GM21825 (cell line): Measurements from ENCODE around the gene OBSCN.

Experiments
- ATAC-seq: cut with Tn5 transposase; IDR thresholded peaks from one replicate; pipeline ENCODE4 v1.9.1; 2021; ENCODE audit warnings: mild to moderate bottlenecking, moderate library complexity; ENCODE audit not compliant: unreplicated experiment

OBSCN gene

GRCh38 chr1:228337711-228338520 lies 130.1 kb downstream of the OBSCN start:
- ATAC-seq: no peak

GRCh38 chr1:228338521-228339051 lies 130.7 kb downstream of the OBSCN start:
- no peak for ATAC-seq

- ATAC-seq: no peak
Observed at GRCh38 chr1:228339059-228339704, 131.3 kb downstream of the OBSCN start.

DNA sequence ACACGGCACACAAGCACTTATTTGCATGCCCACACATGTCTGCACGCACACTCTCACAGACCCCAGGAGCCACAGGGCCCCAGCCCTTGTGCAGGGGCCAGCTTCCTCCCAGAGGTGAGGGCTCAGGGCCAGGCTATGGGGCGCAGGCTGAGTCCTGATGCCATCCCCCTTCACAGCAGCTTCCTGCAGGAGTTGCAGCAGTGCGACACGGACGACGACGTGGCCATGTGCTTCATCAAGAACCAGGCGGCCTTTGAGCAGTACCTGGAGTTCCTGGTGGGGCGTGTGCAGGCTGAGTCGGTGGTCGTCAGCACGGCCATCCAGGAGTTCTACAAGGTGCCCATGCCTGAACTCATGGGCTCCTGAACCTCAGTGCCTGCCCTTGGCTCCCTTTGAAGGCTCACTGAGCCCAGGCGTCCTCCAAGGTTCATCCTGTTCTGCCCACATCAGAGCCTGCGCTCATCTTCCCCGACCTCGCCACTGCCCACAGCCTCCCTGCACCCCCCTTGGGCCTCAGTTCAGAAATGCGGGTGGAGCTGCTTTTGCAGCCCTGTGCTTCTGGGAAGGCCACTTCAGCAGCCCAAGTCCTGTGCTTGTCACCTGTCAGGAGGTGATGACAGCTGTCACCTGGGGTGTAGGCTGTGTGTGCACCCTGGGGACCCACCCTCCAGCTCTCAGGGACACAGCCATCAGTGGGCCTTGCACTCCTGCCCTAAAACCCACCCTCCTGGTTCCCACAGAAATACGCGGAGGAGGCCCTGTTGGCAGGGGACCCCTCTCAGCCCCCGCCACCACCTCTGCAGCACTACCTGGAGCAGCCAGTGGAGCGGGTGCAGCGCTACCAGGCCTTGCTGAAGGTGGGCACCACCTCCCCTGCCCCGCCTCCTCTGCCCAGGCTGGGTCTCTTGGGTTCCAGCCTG lies 132.2 kb downstream of the OBSCN start:
- no peak for ATAC-seq

- ATAC-seq: no peak
Observed at GRCh38 chr1:228340686-228341449, 133.0 kb downstream of the OBSCN start.

DNA sequence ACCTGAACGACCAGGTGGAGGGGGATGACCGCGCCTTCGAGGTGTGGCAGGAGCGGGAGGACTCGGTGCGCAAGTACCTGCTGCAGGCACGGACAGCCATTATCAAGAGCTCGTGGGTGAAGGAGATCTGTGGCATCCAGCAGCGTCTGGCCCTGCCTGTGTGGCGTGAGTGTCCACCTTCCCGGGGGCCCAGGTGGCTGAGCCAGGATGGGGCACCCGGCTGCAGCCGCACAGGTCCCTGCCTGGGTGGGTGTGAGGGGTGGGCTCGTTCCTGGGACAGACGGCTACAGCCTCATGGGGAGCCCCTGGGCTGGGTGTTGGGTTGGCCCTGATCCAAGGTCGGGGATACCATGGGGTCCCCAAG lies 133.6 kb downstream of the OBSCN start:
- ATAC-seq: no peak

DNA sequence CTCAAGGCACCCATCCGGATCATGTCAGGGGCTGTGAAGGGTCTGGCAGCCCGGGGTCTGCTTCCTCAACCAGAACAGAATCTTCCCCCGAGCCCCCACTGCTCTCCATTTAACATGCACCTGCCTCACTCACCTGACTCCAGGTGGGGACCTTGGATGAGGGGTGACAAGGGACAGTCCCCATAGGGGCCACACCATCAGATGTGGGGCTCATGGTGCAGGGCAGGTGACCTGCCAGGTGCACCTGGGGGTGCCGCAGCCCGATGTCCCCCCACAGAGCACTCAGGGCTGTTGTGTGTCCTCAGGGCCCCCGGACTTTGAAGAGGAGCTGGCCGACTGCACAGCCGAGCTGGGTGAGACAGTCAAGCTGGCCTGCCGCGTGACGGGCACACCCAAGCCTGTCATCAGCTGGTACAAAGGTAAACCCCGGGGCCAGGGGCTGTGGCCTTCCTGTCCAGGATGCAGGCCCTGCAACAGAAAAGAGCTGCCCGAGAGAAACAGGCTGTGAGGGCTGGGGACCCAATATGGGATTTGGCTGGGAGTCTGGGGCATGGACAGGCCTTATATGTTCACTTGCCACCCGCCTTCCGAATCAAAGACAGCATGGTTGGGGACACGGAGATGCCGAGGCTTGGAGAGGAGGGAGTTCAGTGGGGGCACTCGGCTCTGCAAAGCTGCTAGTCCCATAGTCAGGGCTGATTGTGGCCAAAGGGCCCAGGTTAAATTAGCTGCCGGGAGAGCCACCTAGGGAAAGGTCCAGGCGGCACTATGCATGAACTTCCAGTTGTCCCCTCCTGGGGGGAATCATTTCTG lies 134.2 kb downstream of the OBSCN start:
- ATAC-seq: no peak

- no peak for ATAC-seq
Observed at GRCh38 chr1:228342627-228343190, 134.9 kb downstream of the OBSCN start.

DNA sequence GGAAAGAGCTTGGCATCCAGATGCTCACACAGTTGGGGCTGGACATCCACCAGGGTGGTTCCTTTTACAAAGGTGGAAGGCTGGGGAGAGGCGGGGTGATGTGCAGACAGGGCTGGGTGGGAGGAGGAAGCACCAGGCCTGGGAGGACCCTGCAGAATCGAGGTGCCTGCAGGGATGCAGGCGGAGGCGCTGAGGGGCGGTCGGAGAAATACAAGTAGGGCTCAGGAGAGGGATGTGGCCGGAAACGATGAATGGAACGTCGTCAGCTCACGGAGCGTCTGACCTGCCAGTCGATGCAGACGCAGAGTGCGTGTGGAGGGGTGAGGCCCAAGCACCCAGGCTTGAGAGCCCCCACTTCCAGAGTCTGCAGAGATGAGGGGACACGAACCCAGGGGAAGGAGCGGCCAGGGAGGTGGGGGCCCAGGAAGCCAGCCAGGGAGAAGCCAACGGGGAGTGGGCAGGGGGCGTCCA lies 135.4 kb downstream of the OBSCN start:
- no peak for ATAC-seq

- no peak for ATAC-seq
Observed at GRCh38 chr1:228344631-228345072, 136.8 kb downstream of the OBSCN start.

DNA sequence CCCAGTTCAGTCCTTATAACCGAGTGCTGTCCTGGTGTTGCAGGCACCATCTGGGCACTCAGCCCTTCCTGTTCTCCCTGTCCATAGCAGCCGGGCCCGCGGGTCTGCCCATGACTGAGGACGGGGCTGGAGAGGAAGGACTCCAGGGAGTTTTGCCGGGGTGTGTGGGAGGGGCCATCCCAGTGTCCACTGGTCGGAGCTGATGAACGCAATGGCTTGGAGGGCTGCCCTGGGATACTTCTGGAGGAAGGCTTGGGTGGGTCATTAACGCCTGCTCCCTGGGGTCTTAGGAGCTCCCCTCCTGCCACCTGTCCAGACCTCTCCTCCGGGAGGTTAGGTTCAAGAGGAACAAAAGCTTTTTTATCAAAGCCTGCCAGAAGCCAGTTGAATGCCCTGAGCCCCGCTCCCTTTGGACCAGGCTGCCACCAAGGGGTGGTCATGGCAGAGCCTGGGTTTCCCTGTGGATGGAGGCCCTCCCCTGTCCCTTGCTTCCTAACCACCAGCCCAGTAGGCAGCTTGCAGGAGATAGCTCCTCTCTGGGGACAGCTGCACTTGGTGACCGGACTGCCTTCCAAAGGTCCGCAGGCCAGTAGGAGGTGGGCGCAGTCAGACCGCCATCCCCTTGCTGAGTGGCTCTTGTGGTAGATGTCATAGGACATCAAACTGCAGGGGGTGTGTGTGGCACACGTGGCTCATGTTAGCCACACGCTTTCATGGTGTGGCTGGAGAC lies 137.5 kb downstream of the OBSCN start:
- no peak for ATAC-seq

DNA sequence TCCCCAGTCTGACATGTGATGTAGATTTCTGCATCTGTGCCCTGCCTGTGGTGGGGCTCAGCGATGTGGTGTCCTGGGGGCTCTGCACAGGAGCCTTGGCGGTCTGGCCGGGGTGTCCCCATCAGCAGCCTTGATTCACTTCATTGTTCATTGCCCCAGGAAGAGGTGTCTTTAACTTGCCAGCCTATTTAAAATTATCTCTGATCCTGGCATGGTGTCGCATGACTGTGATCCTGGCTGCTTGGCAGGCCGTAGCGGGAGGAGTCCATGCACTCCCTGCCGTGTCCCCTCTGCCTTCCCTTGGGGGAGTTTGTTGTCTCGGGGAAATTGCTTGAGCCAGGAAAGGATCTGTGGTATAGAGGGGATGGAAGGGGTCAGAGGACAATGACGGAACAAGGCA lies 138.9 kb downstream of the OBSCN start:
- no peak for ATAC-seq

DNA sequence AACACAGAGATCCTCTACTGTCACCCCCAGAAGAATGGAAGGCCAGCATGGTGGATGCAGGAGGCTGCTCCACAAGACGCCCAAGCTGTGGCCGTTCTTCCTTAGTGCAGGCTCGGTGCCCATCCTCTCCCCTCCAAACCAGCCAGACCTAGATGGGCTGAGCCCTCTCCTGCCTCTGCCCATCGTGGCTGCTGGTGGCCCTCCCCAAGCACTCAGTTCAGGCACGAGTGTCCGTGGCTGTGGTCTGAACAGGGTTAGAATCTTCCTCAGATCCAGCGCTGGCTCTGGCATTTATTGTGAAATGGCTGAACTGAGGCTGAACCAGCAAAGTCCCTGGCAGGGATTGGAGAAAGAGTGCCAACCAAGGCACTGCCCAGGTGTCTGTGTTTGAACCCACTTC lies 139.3 kb downstream of the OBSCN start:
- no peak for ATAC-seq

DNA sequence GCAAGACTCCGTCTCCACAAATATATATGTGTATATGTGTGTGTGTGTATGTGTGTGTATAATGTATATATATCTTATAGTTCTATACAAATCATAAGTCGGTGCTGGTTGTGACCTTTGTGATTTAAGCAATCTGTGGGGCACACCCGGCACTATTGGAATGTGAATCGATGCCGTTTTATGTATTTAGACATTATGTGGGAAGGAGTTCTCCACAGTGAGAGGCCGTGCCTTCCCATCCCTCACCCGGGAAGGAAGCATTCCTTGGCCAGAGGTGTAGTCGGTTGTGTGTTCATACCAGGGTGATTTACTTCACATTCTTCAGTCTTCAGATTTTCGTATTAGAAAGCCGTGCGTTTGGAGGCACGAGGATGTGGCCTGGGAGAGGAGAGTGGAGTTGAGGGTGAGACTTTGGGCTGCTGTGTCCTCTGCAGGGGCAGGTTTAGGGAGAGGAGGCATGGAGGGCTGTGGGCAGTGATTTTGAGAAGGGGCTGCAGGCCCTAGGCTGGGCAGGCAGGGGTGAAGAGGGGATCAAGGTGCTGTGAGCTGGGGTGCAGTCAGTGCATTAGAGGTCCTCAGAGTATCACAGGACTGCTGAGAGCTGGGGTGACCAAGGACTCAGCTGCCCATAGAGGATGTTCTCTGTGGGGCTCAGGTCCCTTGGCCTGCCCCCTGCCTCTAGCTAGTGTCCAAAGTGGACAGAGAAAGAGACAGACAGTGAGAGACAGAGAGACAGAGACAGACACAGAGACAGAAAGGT lies 141.0 kb downstream of the OBSCN start:
- ATAC-seq: no peak

DNA sequence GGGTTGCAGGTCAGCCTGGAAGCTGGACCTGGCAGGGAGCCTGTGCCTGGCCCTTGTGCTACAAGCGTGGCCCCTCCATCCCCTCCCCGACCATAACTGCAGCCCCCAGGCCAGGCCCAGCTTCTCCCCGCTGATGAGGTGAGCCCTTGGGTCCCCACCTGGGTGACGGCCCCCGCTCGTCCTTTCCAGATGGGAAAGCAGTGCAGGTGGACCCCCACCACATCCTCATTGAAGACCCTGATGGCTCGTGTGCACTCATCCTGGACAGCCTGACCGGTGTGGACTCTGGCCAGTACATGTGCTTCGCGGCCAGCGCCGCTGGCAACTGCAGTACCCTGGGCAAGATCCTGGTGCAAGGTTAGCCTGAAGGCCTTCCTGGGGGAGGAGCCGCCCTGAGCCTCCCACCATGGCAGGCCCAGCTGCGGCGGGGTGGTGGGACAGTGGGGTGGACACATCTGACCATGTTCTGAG lies 141.9 kb downstream of the OBSCN start:
- ATAC-seq: no peak

DNA sequence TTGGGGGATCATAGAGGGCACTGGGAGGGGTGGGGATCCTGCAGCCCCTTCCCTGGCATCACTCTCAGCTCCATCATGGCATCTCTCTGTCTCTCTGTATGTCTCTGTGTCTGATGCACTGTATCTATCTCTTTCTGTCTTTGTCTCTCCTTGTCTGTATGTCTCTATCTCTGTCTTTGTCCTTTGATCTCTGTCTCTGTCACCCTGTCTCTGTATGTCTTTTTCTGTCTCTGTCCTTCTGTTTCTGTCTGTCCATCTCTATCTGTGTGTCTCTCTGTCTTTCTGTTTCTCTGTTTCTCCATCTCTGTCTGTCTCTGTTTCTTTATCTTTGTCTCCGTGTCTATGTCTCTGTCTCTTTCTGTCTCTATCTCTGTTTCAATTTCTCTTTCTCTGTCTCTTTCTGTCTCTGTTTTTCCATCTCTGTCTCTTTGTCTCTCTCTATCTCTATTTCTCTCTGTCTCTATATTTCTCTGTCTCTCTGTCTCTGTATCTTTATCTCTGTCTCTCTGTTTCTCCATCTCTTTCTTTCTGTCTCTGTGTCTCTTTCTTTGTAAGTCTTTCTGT lies 142.4 kb downstream of the OBSCN start:
- ATAC-seq: no peak
